H1 (cell line): ENCODE results near the gene USP26. TPM values are rescaled to one million over a fixed set of nuclear protein-coding genes. Genes with fewer than 3 reads are reported as not detected.

Experiments used
- CTCF ChIA-PET: fragments of 300-600 bp; sonication (Branson Sonifier 250); formaldehyde crosslinking; loops from one replicate; lab custom pipeline; 2021; ENCODE audit not compliant: partially characterized antibody; lab: Charles Lee
- POLR2A ChIA-PET: fragments of 300-600 bp; sonication (Branson Sonifier 250); formaldehyde crosslinking; loops from one replicate; lab custom pipeline; 2021; ENCODE audit warnings: inconsistent platforms; ENCODE audit not compliant: partially characterized antibody; lab: Charles Lee
- DNase-seq, 2 experiments: peaks; one replicate each; pipeline versions ENCODE4 v3.0.0 to v3.0.0-alpha.2; 2010 to 2022; ENCODE audit warnings: low spot score in 2 of 2, low read depth in 1 of 2, mixed read lengths in 1 of 2
- FAIRE-seq: peaks from 2 replicates; lab custom pipeline; 2011; peaks lifted over from hg19 to GRCh38; lab: Jason Lieb, UNC
- H2AFZ ChIP-seq: 2 replicates; pipeline ENCODE4 v1.8.1; 2012; ENCODE audit warnings: low read length, inconsistent platforms
- H2AK5ac ChIP-seq: 2 replicates; pipeline ENCODE4 v1.6.1; 2013; ENCODE audit warnings: low read depth, low read length
- H2BK120ac ChIP-seq: replicated peaks from 2 replicates; pipeline ENCODE3; 2013; ENCODE audit warnings: low read depth, low read length, inconsistent platforms
- H2BK12ac ChIP-seq: 2 replicates; pipeline ENCODE4 v1.6.1; 2013; ENCODE audit warnings: low read depth, low read length
- H2BK15ac ChIP-seq: 2 replicates; pipeline ENCODE4 v1.6.1; 2013; ENCODE audit warnings: low read length
- H2BK20ac ChIP-seq: 2 replicates; pipeline ENCODE4 v1.6.1; 2013; ENCODE audit warnings: low read length
- H2BK5ac ChIP-seq: 2 replicates; pipeline ENCODE4 v1.6.1; 2013; ENCODE audit warnings: low read depth, low read length
- H3K14ac ChIP-seq: 2 replicates; pipeline ENCODE4 v1.6.1; 2013; ENCODE audit warnings: inconsistent platforms; ENCODE audit not compliant: insufficient read length
- H3K18ac ChIP-seq: 2 replicates; pipeline ENCODE4 v1.6.1; 2013; ENCODE audit warnings: low read length; ENCODE audit errors: extremely low read depth
- H3K23ac ChIP-seq: 2 replicates; pipeline ENCODE4 v1.6.1; 2013; ENCODE audit warnings: inconsistent platforms; ENCODE audit not compliant: insufficient read length
- H3K23me2 ChIP-seq: 2 replicates; pipeline ENCODE4 v1.6.1; 2013; ENCODE audit warnings: low read depth, low read length
- H3K27ac ChIP-seq: 2 replicates; pipeline ENCODE4 v1.6.1; 2011; ENCODE audit warnings: low read depth, low read length, inconsistent platforms
- H3K27me3 ChIP-seq, 4 experiments: replicated peaks in 1 of 4; 1 replicate in 1 of 4; 2 replicates in 3 of 4; pipeline versions ENCODE4 v1.6.1 to v1.8.1; 2011 to 2013; ENCODE audit warnings: low read length in 3 of 4, mild to moderate bottlenecking in 3 of 4, inconsistent platforms in 2 of 4, mixed read lengths in 2 of 4, moderate library complexity in 1 of 4; ENCODE audit not compliant: control insufficient read depth in 3 of 4, insufficient read depth in 3 of 4; ENCODE audit errors: extremely low read depth in 1 of 4
- H3K36me3 ChIP-seq, 4 experiments: 2 replicates each; pipeline versions ENCODE4 v1.6.1 to v1.8.1; 2011 to 2013; ENCODE audit warnings: mild to moderate bottlenecking in 4 of 4, low read length in 3 of 4, moderate library complexity in 2 of 4, control low read depth in 1 of 4, inconsistent platforms in 1 of 4; ENCODE audit not compliant: insufficient read depth in 4 of 4, control insufficient read depth in 2 of 4
- H3K4ac ChIP-seq: replicated peaks from 2 replicates; pipeline ENCODE3; 2013; ENCODE audit warnings: low read length, low read depth, mixed read lengths, inconsistent platforms; ENCODE audit not compliant: insufficient read length
- H3K4me1 ChIP-seq, 4 experiments: replicated peaks in 1 of 4; 1 replicate in 1 of 4; 2 replicates in 3 of 4; pipeline versions ENCODE4 v1.6.1 to v1.8.1; 2011 to 2013; ENCODE audit warnings: low read length in 3 of 4, inconsistent platforms in 2 of 4, mixed read lengths in 1 of 4; ENCODE audit not compliant: insufficient read depth in 4 of 4, control insufficient read depth in 3 of 4
- H3K4me2 ChIP-seq, 2 experiments: 2 replicates each; pipeline versions ENCODE4 v1.6.1 to v1.8.1; 2011 to 2013; ENCODE audit warnings: low read depth in 2 of 2, low read length in 2 of 2, control low read depth in 1 of 2, inconsistent platforms in 1 of 2, mild to moderate bottlenecking in 1 of 2; ENCODE audit not compliant: insufficient read depth in 1 of 2
- H3K4me3 ChIP-seq, 4 experiments: fragments of 200-600, 300-600 bp in 1 of 4; sonication (generic), shearing (Covaris generic), sonication (Bioruptor Twin) in 1 of 4; 2 replicates each; pipeline versions ENCODE4 v1.5.1 to v1.8.1; 2011 to 2016; ENCODE audit warnings: low read length in 4 of 4, low read depth in 3 of 4, control low read depth in 2 of 4, inconsistent platforms in 2 of 4, mild to moderate bottlenecking in 2 of 4, mixed read lengths in 1 of 4, moderate library complexity in 1 of 4; ENCODE audit not compliant: insufficient read depth in 2 of 4; ENCODE audit errors: extremely low read depth in 1 of 4
- H3K56ac ChIP-seq: replicated peaks from 2 replicates; pipeline ENCODE3; 2013; ENCODE audit warnings: low read depth, mild to moderate bottlenecking, mixed read lengths, low read length, inconsistent platforms; ENCODE audit not compliant: insufficient read length
- H3K79me1 ChIP-seq: 2 replicates; pipeline ENCODE4 v1.6.1; 2013; ENCODE audit warnings: low read depth, low read length, control low read depth
- H3K79me2 ChIP-seq, 2 experiments: 2 replicates each; pipeline versions ENCODE4 v1.6.1 to v1.8.1; 2012 to 2013; ENCODE audit warnings: low read length in 2 of 2, mild to moderate bottlenecking in 2 of 2, inconsistent platforms in 1 of 2; ENCODE audit not compliant: insufficient read depth in 2 of 2, control insufficient read depth in 1 of 2
- H3K9ac ChIP-seq, 4 experiments: replicated peaks in 1 of 4; 1 replicate in 1 of 4; 2 replicates in 3 of 4; pipeline versions ENCODE4 v1.6.1 to v1.8.1; 2011 to 2013; ENCODE audit warnings: low read depth in 3 of 4, low read length in 3 of 4, control low read depth in 2 of 4, mild to moderate bottlenecking in 2 of 4, moderate library complexity in 2 of 4, inconsistent platforms in 1 of 4; ENCODE audit errors: extremely low read depth in 1 of 4
- H3K9me3 ChIP-seq, 2 experiments: 2 replicates each; pipeline versions ENCODE4 v1.6.1 to v1.8.1; 2012 to 2013; ENCODE audit warnings: mild to moderate bottlenecking in 2 of 2, moderate library complexity in 2 of 2, control low read depth in 1 of 2, inconsistent platforms in 1 of 2, low read depth in 1 of 2, low read length in 1 of 2, mixed read lengths in 1 of 2; ENCODE audit not compliant: insufficient read depth in 2 of 2
- H4K20me1 ChIP-seq, 2 experiments: replicated peaks in 1 of 2; 2 replicates each; pipeline versions ENCODE3 to v1.8.1; 2011 to 2013; ENCODE audit warnings: inconsistent platforms in 2 of 2, low read length in 2 of 2, mild to moderate bottlenecking in 1 of 2; ENCODE audit not compliant: insufficient read depth in 2 of 2, control insufficient read depth in 1 of 2
- H4K5ac ChIP-seq: 2 replicates; pipeline ENCODE4 v1.6.1; 2013; ENCODE audit warnings: low read length, low read depth, mixed read lengths, inconsistent platforms; ENCODE audit not compliant: insufficient read length
- H4K8ac ChIP-seq: 2 replicates; pipeline ENCODE4 v1.8.0; 2013; ENCODE audit warnings: mild to moderate bottlenecking, moderate library complexity, low read length, inconsistent platforms; ENCODE audit not compliant: insufficient read depth; ENCODE audit errors: extremely low read depth
- H4K91ac ChIP-seq: replicated peaks from 2 replicates; pipeline ENCODE3; 2013; ENCODE audit warnings: low read length, mixed read lengths, inconsistent platforms; ENCODE audit not compliant: insufficient read length
- TCF12 ChIP-seq: IDR thresholded peaks from 2 replicates; pipeline ENCODE4 v1.6.1; 2011; ENCODE audit warnings: low read depth, mild to moderate bottlenecking, low read length
- WGBS, 2 experiments: shearing (Covaris generic) in 1 of 2; methylation state at CpG; one replicate each; pipeline versions ENCODE4 v1.1.6 to v1.1.7; 2013 to 2015; ENCODE audit warnings: low lambda C conversion rate in 2 of 2, mixed read lengths in 2 of 2, inconsistent platforms in 1 of 2, low coverage in 1 of 2, missing lambda C conversion rate in 1 of 2; ENCODE audit not compliant: insufficient replicate concordance in 2 of 2, insufficient coverage in 1 of 2, insufficient read length in 1 of 2; ENCODE audit errors: extremely low coverage in 1 of 2, missing lambda C conversion rate in 1 of 2; 5-methylcytosine and 5-hydroxymethylcytosine counted together
- polyA plus RNA-seq, 7 experiments: library from polyadenylated mRNA; depleted of rRNA in 3 of 7; stranded (reverse) in 5 of 7; unstranded in 2 of 7; fragments of >200 nt in 5 of 7; fragments of 200-250 nt in 2 of 7; gene quantifications; 1 replicate in 5 of 7; 2 replicates in 1 of 7; 4 replicates in 1 of 7; pipeline versions ENCODE4 v1.2.1 to v1.2.3, GENCODE V29; 2011 to 2013; ENCODE audit warnings: missing spikeins in 2 of 7, mixed read lengths in 2 of 7
- total RNA-seq: library from RNA; stranded (reverse); fragmentation: NEBNext Ultra II Directional; extraction: Animal tissue kit (Norgen Biotek cat#: 25700); gene quantifications from 2 replicates; pipeline ENCODE4 v1.2.1, GENCODE V29; 2021

The USP26 gene
- total and polyA plus RNA-seq, 2 of the 8 experiments (the other 6 are each of a cell fraction or from before 2014, with no cell fraction given) = not detected

GRCh38 chrX:133120406-133120805 is 23.5 kb upstream of the USP26 start:
- H3K9ac ChIP-seq = no peak overlapping the region
- H3K9me3 ChIP-seq = no peaks in the 10 kb centered on the region
- CTCF ChIA-PET = interaction anchor here (1.1 to 1.7 kb wide), 2 partner anchors 49 to 115 kb away, joined by 3 to 5 read pairs; no protein-coding TSS in a partner anchor

More at GRCh38 chrX:133120406-133120805, 23.5 kb upstream of the USP26 start:
- no peak for FAIRE-seq
- Histone ChIP-seq H4K91ac (no peak overlapping the region), H3K36me3 (no peaks in the 10 kb centered on the region), H4K8ac (no peak overlapping the region), H3K79me1 (no peaks in the 10 kb centered on the region), H3K4ac (no peak overlapping the region), H3K79me2 (no peaks in the 10 kb centered on the region), H2BK12ac (no peak overlapping the region), H3K27ac (no peak overlapping the region), H2BK20ac (no peak overlapping the region), H3K18ac (no peak overlapping the region), H3K14ac (no peak overlapping the region), H3K4me1 (no peaks in the 10 kb centered on the region), H2BK15ac (no peak overlapping the region), H2AK5ac (no peak overlapping the region), H3K23ac (no peak overlapping the region), H2BK5ac (no peak overlapping the region), H3K23me2 (no peaks in the 10 kb centered on the region), H4K20me1 (no peaks in the 10 kb centered on the region), H2AFZ (no peak overlapping the region), H3K4me2 (no peak overlapping the region), H4K5ac (no peak overlapping the region), H3K56ac (no peak overlapping the region), H3K4me3 (no peak overlapping the region), H2BK120ac (no peak overlapping the region), H3K27me3 (no peaks in the 10 kb centered on the region)
- WGBS, 2 experiments = 86% methylated on average over 4 of the region's 5 CpGs; no CpG with 5 or more reads in 1 of the 2 experiments
- TF ChIP-seq TCF12 = no peak
- DNase-seq = no peak
- POLR2A ChIA-PET = no interaction called here
